GM21423 (cell line): Measurements from ENCODE around the gene EPB41L1.

ENCODE experiments used
- ATAC-seq: cut with Tn5 transposase; IDR thresholded peaks from one replicate; pipeline ENCODE4 v1.9.1; 2021; ENCODE audit warnings: mild to moderate bottlenecking, moderate library complexity; ENCODE audit not compliant: unreplicated experiment

Gene EPB41L1

DNA sequence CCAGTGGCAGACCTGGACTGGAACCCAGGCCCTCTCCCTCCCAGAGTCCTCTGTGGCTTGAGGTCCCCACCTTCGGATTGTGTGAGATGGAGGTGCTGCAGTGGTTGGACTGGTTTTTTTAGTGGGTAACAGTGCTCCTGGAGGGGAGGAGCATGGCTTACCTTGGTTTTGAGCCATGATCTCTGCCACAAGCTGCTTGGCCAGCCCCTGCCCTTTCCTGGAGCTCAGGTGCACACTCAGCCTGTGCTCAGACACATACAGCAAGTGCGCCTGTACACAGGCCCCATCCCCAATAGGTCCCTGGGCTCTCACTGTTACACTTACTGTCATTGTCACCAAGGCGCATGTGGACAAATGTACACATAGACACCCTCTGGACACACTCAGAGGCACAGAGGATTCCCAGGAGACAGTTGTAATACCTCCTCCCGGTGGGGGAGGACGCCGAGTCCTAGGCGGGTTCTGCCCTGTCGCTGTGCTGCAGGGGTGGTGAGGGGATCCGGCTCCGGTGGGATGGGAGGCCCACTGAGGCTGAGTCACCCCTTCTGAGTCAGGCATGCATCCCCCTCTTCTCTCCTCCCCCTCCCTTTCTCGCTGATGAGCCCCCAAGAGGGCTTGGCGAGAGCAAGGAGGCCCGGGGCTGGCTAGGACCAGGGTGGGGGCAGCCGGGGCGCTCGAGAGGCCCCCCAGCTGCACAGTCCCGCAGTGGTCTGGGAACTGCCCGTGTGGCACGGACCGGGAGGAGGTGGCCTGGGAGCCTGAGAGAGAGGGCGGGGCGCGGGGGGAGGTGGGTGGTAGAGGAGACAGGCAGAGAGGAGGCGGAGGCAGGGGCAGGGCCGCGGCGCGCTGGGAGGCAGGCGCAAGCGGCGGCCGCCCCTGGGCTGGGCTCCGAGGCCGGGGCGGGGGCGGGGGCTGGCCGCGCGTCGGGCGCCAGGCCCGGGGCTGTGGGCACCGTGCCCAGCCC, 522 bp upstream of the EPB41L1 start:
- ATAC-seq, result no peak

DNA sequence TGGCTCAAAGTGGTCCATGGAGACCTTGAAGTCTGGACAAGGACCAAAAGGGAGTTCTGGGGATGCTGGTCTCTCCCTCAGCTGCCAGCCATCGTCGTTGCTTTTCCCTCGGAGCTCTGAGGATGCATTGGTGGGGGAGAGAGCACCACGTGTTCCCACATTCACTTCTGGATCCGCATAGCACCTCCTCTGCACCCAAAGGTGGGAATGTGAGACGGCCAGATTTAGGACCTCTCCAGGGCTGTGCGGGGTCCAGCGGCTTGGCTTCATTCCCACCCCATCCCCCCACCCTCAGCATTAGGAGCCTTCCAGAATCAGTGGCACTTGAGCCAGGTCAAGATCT, 1.1 kb downstream of the EPB41L1 start:
- no peak for ATAC-seq

DNA sequence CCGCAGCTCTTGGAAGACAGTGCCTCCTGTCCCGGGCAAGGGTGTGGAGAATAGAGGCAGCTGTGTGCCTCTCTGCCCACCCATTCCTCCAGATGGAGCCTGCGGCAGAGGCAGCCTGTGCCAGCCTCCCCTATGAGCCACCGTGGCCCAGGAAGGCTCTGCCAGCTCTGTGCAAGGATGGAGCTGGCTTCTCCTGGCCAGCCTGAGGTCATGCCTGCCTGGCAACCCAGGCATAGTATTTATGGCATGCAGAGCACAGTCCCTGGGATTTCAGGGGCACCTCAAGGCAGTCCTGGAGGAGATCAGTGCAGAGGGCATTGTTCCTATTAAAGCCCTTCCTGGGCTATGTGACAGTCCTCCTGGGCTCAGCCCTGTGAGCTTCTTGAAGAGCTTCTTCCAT, 1.5 kb downstream of the EPB41L1 start:
- ATAC-seq, result no peak

DNA sequence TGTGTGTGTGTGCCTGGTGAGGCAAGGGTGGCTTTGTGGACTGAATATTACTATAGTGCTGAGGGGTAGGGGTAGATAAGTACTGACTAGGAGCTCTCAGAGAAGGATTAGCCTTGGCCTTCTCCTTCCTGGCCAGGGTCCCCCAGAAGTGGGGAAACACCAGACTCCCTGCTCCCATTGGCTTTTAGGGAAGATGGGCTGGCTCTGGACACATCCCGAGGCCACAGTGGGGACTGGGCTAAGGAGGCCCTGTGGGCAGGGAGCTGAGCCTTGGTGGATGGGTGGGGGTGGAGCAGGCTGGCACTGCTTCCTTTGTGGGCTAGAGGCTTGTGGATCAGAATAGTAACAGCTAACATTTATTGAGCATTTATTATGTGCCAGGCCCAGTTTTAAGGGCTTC, 3.1 kb downstream of the EPB41L1 start:
- ATAC-seq, result no peak

DNA sequence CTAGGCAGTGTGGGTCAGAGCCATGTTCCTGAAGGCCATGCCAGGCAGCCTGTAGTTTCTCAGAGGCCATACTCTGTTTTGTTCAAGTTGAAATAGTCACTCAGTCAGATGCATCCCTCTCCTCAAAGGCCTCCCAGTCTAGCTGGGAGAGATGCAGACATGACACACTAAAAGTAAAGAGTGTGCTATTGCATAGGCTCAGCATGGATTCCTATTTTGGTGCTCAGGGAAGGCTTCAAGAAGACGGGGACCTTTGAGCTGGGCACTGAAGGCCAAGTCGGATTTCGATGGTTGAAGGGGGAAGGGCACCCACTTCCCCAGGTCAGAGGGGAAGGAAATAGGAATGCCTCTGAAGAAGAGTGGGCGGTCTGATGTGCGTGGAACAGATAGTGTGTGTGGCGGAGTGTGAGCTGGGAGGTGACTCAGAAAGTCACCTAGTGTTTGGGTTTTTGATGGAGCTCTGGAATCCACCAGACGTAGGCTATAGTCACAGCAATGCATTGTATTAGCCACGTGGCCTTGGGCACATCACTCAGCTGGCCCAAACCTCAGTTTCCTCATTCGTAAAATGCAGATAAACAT, 3.7 kb downstream of the EPB41L1 start:
- no peak for ATAC-seq

DNA sequence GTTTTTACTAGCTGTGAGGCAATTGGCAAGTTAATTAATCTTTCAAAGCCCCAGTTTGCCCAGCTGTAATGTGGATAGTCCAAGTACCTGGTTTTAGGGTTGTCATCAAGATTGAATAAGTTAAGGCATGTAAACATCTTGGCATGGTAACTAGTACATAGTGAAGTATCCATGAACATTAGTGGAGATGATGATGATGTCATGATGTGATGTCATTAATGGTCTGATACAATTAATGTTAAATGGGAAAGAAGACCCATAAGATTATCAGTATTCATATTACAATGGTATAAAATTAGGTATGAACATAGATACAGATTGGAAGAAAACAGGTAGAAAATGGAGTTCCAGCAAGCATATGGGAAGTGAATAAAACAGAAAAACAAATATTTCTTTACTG, 5.3 kb downstream of the EPB41L1 start:
- ATAC-seq, result no peak

DNA sequence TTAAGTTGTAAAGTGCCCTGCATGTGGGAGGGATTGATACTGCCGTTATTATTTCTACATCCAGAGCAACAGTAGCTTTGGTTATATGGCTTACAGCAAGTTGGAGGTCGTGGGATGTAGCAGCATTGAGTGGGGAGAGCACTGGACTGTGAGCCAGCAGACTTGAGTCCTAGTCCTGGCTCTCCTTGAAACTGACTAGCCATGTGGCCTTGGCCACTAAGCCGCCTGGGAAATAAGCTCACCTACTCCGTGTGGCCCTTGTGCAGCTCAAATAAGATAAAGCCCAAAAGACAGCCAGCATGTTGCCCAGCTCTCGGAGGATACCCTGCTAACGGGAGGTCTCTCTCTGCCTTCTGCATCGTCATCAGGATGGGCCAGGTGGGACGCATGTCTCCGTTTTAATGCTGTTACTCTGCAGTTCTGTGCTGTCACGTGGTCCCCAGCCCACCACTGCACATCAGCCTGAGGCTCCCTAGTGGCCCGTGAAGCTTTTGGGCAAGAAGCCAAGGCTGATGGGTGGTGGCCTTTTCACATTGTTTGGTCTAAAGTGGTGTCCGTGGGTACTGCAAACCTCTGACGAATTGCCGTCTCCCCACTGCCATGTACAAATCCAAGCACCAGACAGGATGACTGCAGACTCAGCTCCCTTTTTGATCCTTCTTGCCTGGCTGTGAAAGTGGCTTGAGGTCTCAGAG, 7.9 kb downstream of the EPB41L1 start:
- no peak for ATAC-seq

DNA sequence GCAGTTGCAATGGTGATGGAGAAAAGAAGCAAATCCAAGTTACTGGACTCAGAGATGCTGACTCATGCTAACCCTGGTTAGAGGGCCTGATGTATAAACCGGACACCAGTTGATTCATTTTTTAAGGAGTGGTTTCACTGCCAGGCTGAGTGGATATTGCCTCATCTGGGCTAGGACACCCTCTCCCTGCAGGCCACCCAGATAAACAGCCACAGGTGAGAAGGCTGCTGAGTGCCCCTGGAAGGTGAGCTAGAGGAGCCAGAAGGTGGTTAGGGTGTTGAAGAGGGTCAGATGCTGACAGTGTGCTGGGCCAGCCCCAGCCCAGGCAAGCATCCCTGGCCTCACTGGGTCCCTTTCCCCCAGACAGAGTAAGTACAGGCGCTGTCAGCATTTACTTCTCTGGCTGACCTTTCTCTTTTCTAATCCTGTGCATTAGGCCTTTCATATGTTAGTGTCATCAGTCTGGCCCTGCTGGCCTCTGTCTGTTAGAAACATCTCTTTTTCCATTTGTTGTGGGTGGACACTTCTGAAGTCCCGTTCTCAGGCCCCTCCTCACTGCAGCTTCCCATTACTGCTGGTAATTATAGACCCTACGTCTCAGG, 13.5 kb downstream of the EPB41L1 start:
- no peak for ATAC-seq

DNA sequence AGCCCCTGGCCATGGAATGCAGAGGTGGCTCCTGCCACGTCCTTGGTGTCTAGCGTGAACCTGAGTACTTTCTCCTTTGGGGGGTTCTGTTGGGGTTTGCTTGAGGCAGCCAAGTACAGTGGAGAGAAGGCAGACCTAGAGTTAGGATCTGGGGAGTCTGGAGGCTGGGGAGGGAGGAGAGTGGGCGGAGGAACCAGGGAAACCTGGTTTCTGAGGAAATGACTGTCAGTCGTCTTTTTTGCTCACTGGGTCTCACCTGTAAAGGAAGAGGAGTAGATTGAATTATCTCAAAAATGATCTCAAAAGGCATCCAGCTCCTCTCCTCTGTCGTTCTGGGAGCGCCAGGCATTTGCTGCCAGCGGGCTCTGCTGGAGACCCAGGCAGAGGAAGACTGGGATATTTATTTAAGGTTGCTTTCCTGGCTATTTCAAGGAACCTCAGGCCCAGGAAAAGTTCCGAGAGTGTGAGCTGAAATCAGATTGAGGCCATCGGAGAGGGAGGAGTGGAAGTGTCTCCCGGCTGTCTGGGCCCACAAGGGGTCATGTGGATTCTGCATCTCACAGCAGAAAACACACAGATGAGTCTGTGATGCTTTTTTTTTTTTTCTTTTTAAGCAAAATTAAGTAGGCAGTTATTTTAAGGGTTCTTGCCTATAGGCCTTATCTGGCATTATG, 16.1 kb downstream of the EPB41L1 start:
- ATAC-seq, result no peak

DNA sequence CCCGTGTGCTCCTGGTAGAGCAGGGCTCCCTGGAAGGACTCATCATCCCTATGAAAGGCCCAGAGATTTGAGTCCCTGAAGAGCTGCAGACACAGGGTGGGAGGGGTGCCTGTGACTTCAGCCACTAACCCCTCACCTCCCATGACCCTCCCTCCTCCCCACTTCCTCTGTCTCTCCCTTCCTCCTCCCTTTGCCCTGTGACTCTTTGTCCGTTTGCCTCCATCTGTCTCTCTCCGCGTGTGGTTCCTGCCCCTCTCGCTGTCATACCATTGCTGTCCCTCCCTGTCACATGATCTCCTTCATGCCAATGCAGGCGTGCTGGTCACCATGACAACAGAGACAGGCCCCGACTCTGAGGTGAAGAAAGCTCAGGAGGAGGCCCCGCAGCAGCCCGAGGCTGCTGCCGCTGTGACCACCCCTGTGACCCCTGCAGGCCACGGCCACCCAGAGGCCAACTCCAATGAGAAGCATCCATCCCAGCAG, 19.0 kb downstream of the EPB41L1 start:
- no peak for ATAC-seq

DNA sequence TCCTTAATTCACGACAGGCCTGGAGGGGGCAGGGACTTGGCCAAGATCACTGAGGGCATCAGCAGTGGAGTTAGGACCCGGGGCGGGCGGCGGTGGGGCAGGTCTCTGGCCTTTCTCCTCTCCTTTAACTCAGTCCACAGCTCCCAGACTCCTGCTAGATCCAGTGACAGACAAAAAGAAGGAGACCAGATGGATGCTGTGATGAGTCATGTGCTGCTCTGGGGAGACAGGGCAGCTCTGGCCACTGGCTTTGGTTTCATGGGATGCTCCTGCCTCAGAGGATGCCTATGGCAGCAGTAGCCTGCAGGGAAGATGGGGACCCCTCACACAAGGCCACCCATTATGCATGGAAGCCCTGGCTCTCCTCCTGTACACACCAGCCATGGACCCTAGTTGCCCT, 20.5 kb downstream of the EPB41L1 start:
- ATAC-seq, result no peak

DNA sequence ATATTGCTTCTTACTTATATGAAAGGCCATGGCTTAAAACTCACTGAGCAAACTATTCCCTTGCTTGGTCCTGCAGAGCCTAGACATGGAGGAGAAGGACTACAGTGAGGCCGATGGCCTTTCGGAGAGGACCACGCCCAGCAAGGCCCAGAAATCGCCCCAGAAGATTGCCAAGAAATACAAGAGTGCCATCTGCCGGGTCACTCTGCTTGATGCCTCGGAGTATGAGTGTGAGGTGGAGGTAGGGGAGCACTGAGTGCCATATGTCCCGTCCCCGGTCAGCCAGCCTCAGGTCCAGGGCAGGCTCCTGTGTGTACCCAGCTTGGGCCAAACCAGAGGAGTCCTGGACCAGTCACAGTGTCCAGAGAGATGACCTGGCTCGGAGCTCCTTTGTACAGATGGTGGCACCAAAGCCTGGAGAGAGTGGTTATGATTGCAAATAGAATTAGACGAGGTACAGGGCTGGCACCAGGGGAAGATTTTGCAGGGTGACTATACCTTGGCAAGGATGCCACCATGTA, 21.0 kb downstream of the EPB41L1 start:
- ATAC-seq, result no peak

DNA sequence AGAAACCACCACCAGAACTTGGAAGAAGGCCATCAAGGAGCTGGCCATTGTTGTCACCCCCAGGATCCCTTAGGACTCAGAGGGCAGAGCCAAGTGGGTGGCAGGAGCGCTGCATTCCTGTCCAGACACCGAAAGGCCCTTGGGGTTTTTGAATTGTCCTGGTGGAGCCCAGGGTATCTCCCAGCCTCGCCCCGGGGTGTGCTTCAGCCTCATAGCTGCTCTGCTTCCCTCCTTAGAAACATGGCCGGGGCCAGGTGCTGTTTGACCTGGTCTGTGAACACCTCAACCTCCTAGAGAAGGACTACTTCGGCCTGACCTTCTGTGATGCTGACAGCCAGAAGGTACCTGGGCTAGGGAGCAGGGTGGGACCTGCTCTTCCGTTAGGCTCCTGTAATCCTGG, 23.2 kb downstream of the EPB41L1 start:
- ATAC-seq, result no peak

DNA sequence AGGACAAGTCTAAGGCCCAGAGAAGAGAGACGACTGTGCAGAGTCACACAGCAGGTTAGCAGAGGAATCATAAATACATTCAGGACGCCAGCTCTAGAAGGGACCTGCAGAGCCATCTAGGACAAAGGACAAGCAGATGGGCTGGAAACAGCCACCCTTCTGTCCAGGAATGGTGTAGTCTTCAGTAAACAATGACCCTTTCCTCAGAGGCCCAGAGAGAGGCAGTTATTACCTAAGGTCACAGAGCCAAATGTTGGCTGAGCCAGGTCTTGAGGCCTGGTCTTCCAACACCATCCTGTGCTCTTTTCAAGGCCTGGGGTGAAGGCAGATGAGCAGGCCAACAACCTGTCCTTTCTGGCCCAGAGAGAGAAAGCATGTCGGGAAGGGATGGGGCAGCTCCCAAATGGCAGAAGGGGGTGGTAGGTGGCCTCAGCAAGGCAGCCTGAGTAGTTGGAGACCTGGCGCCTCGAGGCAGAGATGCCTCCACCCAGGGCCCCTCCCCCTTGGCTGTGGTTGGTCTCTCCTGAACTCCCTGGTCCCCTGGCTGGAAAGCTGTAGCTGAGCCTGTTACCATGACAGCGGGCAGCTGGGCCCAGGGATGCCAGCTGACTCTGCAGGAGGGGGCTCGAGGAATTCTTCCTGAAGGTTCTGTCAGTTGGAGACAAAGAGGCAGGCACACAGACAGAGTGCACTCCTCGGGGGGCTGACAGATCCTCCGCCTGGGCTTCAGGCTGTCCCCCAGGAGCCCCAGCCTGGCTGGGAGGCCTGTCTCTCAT, 24.8 kb downstream of the EPB41L1 start:
- ATAC-seq, result no peak

DNA sequence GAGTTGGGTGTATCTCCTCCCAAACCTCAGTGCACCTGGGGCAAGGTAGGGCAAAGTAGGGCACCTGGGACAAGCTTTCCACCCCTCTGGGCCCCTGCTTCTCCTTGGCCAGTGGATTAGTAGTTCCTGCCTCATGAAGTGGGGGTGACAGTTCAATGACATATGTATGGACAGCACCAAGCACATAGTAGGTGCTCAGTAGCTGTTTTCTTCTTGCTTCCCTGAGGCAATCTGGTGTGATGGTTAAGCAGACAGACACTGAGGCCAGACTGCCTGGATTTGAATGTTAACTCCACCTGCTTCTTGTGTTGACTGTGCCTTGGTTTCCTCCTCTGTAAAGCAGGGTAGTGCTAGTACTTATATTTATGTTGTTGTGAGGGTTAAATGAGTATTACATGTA, 25.8 kb downstream of the EPB41L1 start:
- ATAC-seq, result no peak

DNA sequence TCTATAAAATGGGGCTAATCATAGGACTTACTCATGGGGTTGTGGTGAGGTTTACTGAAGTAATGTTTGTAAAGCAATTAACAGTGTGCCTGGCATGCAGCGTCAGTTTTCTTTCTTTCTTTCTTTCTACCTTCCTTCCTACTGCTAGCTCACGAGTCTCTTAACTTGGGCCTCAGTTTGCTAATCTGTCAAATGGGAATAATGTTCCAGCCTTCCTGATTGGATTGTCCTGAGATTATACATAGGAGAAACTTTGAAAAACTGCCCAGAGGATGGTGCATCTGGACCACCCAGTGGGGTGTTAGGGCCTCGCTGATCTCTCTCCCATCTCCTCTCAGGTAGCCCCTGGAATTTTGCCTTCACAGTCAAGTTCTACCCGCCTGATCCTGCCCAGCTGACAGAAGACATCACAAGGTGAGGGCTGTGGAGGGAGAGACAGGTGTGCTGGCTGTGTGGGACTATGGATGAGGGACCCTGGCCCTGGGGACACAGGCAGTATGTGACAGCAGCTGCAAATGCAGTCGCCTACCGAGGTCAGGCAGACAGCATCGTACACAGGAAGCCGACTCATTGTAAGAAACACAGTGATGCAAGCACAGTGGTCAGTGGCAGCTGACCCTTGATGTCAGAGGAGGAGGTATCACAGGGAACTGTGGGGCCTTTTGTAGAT, 27.5 kb downstream of the EPB41L1 start:
- ATAC-seq, result no peak

DNA sequence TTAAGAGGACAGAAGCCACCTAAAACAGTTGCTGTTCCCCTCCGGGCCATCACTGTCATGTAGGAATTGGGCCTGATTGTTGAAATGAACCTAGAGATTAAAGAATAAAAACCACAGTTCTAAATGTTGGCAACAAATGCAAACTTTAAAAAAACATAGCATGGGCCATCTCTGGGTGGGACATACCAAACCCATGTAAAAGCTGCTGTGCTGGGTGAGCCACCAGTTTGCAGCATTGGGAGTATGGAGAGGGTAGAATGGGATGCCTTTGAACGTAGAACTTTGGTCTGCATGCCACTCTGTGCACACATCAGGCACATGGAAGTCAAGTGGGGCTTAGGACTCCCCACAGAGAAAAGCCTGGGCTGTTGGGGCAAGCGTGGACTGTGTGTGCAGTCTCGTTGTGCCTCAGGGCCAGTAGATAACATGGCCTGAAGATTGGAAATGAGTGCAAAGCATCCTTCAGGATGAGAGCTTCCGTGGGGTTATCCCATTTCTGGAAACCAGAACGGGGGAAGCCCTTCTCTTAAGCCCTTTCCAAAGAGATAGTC, 28.1 kb downstream of the EPB41L1 start:
- ATAC-seq, result no peak

DNA sequence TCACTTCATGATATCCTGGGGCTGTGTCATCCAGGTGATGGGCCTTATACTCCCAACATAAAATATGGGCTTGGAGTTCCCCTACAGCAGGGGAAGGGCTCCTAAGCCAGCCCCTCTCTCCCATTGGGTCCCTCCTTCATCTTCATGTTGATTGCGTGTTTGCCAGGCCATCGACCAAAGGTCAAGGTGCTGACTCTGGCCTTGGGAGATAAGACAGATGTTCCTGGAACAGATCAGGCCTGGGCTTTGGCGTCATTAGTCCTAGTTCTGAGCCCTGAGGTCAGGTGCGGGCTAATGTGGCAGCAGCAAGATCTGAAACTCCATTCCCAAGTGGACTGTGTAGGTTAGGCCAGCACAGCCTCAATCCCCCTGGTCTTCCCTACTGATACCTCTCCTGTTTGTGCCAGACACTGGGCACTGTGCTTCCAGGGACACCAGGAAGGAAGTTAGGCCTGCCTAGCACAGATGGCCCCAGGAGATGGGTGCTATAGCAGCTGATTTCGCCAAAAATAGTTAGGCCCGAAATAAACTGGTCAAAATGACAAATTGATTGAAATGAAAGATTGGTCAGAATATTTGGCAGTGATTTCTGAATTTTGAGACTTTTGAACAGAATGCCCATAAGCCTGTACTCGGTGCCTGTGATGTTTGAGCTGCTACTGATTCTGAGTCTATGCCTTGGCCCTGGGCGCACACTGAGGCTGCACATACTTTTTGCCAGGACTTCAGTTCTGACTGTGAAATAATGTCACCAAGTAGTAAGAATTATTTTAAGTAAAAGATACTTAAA, 28.8 kb downstream of the EPB41L1 start:
- ATAC-seq, result no peak
